ENCODE data around the gene IKBKE.

Gene IKBKE

DNA sequence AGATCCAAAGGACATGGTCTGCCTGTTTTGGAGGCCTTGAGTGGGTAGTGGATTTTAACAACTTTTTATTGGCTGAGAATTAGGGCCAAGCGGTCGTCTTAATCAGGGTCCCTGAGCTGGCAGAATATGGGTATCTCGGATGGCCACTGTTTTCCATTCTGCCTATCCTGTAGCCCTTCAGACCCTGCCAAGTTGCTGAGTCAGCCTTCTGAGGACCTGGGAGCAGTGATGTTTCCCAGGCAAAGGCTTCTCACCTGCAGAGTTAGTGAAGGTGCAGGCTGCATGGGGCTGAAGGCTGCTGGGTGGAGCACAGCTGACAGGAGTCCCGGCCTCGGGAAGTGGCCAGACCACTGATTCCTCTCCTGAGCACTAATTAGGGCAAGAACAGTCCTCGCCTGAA lies 48.5 kb downstream of the IKBKE start:
- DNase-seq (ENCODE audit: low read depth, low spot score) = no peak
- ChIA-PET CTCF (interaction anchor here (0.9 to 3.4 kb wide), 5 partner anchors 12 to 91 kb away, joined by 3 to 15 read pairs (median 11); partner anchors contain the start of gene RASSF5), POLR2A (no interaction called here)

DNA sequence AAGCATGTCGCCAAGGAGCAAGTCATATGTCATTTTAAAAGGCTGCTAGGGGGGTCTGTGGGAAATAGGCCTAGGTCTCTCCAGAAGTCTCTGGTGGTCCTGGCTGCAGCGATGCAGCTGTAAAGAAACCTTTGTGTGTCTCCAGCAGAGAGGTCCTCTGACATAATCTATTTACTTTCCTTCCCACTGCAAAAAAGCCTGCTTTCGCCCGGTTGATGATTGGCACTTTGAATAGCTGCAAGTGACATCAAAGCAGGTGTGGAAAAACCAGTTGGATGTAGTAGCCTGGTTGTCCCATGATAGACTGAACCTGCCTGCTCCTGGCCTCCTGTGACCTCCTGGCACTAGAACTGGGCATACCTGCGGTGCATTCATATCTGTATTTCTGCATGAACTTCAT lies 50.9 kb downstream of the IKBKE start:
- ChIA-PET CTCF (interaction anchor here (0.7 to 3.4 kb wide), 10 partner anchors 12 to 88 kb away, joined by 3 to 35 read pairs (median 3); no protein-coding TSS in a partner anchor), POLR2A (no interaction called here)
- H3K4me3 ChIP-seq (ENCODE audit: low read depth, low read length) = no peak overlapping the region
- DNase-seq (ENCODE audit: low read depth, low spot score) = no peak
- TF ChIP-seq, protein P1, sequence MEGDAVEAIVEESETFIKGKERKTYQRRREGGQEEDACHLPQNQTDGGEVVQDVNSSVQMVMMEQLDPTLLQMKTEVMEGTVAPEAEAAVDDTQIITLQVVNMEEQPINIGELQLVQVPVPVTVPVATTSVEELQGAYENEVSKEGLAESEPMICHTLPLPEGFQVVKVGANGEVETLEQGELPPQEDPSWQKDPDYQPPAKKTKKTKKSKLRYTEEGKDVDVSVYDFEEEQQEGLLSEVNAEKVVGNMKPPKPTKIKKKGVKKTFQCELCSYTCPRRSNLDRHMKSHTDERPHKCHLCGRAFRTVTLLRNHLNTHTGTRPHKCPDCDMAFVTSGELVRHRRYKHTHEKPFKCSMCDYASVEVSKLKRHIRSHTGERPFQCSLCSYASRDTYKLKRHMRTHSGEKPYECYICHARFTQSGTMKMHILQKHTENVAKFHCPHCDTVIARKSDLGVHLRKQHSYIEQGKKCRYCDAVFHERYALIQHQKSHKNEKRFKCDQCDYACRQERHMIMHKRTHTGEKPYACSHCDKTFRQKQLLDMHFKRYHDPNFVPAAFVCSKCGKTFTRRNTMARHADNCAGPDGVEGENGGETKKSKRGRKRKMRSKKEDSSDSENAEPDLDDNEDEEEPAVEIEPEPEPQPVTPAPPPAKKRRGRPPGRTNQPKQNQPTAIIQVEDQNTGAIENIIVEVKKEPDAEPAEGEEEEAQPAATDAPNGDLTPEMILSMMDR (IDR thresholded peaks at IDR 0.05; ENCODE audit: insufficient read depth, low read length, missing control alignments) = no peak

More for the DNA sequence above, 48.5 kb downstream of the IKBKE start:
- TF ChIP-seq, protein P1 (IDR thresholded peaks at IDR 0.05; ENCODE audit: insufficient read depth, low read length, missing control alignments) = no peak
- H3K4me3 ChIP-seq (ENCODE audit: low read depth, low read length) = no peak overlapping the region

DNA sequence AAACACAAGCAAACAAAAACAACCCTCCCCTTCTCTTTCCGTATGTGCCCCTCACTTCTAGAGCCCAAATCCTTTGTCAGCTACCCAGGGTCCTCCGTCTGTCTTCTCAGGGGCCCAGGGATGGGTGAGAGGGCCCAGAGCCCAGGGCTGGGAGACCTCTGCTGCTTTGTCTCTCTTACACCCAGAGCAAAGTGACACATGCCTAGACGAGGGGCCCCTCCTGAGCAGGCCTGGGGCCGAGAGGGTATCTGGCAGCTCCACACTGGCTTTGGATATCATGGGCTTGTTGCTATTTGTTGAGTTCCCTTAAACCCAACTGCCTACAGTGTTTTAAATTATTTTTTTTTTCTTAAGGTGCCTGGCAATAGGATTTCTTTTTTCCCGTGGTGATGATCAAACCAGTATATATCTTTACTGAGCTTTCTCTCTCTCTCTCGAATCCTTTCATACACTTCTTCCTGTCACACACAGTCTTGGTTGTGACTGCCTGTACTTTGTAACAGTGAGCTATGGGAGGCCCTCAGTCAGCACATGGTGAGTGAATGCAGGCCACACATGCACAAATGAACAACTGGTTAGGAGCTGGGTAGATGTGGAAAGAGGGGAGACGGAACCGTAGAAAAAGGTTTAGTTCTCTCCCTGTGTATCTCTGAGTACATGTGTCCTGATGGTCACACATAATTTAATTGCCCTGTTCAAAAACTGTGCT lies 51.6 kb downstream of the IKBKE start:
- TF ChIP-seq, protein P1 (IDR thresholded peaks at IDR 0.05; ENCODE audit: insufficient read depth, low read length, missing control alignments) = no peak
- ChIA-PET CTCF (interaction anchor here (0.6 to 3.4 kb wide), 12 partner anchors 9 to 109 kb away, joined by 3 to 35 read pairs (median 3); no protein-coding TSS in a partner anchor), POLR2A (no interaction called here)
- no peak overlapping the region for H3K4me3 ChIP-seq (ENCODE audit: low read depth, low read length)
- no peak for DNase-seq (ENCODE audit: low read depth, low spot score)

DNA sequence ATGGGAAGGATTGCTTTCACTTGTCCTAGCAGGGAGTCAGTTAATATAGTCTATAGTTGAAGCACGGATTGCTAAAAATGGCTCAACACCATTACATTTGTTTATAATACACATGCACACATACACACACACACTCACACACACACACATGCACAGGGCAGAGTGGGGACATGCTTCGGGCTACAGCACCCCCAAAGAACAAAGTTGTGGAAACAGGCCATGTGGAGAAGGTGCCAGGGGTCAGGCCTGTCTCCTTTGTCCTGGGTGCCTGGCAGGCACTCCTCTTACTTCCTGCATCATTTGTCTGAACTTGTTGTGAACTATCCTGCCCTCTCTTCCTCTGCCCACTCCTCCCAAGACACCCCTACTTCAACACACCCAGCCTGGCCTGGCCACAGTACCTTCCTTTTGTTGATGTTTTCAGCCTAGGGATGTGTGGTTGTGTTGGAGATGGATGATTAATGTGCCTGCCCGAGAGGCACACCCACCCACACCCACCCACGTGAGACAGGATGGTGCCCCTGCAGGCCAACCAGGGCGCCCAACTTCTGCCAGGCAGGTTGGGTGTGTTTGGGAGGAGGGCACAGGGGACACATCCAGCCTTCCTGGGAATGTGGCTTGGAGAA lies 54.6 kb downstream of the IKBKE start:
- H3K4me3 ChIP-seq (ENCODE audit: low read depth, low read length) = no peak overlapping the region
- POLR2A ChIA-PET = no interaction called here
- DNase-seq (ENCODE audit: low read depth, low spot score) = no peak
- TF ChIP-seq, protein P1 (IDR thresholded peaks at IDR 0.05; ENCODE audit: insufficient read depth, low read length, missing control alignments) = no peak
- CTCF ChIA-PET = interaction anchor here (0.9 to 4.6 kb wide), 4 partner anchors 9 to 59 kb away, joined by 3 to 25 read pairs (median 4); no protein-coding TSS in a partner anchor

DNA sequence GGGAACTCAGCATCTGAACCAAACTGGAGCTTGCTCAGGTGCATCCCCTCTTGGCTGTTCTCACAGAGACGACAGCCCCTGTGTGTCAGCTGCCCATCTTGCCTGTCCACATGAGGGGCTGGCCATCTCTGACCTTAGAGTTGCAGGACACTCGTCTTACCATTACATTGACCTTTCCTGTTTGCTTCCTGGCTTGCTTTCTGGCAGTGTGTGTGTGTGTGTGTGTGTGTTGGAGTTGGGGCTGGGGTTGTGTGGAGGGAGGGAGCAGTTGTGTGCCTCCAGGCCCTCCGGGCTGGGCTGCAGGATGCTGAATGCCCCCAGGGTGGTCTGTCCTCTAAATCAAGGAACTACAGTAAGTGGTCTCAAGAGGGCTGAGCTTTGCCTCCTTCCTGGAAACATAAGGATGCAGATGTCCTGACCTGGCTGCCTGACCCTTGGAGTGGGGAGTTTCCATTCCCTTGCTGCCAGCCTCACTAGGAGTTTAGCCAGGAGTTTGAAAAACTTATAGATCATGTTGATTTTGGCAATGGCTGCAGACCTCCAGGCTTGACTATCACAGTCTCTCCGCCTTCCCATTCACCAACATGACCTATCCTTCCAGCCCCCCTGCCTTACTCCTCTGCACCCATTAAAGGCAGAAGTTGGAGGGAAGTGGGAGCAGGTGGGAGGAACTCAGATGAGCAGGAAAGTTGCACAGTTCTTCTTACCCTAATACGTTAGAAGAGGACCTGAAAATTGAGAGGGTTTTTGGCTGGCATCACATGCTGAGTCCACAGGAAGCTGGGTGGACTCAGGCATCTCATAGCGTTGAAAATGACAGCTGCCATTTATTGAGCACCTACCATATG lies 56.0 kb downstream of the IKBKE start:
- POLR2A ChIA-PET = no interaction called here
- H3K4me3 ChIP-seq (ENCODE audit: low read depth, low read length) = no peak overlapping the region
- DNase-seq (ENCODE audit: low read depth, low spot score) = no peak
- TF ChIP-seq, protein P1 (IDR thresholded peaks at IDR 0.05; ENCODE audit: insufficient read depth, low read length, missing control alignments) = no peak
- CTCF ChIA-PET = interaction anchor here (0.9 to 4.6 kb wide), 3 partner anchors 8 to 36 kb away, joined by 4 to 25 read pairs (median 4); no protein-coding TSS in a partner anchor

Measured in AG04449 (cell line).